Activated CD4-positive, CD25-positive, alpha-beta regulatory T cell treated with anti-CD3 and anti-CD28 coated beads, Interleukin-2, amount 50 U/mL, for 16 hours (primary cell): ENCODE results near the gene TRIM68.

Source experiments
- DNase-seq: peaks from one replicate; pipeline ENCODE4 v3.0.0-alpha.2; 2020; ENCODE audit warnings: low read depth, low spot score

Gene TRIM68

GRCh38 chr11:4606231-4607015 lies 1.6 kb downstream of the TRIM68 start:
- DNase-seq = no peak

DNA sequence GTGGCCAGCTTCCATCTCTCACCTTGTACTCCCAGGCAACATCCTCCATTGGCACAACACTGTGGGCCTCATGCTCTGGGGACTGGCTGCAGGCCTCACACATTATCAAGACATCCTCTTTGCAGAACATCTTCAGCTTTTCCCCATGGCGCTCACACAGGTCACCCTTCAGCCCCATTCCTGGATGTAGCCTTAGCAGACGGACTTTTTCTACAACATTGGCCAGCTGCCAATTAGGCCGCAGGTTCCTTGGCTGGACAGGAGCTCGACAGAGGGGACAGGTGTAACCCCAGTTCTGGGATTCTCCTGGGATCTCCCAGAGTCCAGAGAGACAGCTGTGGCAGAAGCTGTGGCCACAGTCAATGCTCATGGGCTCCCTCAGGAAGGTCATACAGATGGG lies 3.0 kb downstream of the TRIM68 start:
- no peak for DNase-seq

DNA sequence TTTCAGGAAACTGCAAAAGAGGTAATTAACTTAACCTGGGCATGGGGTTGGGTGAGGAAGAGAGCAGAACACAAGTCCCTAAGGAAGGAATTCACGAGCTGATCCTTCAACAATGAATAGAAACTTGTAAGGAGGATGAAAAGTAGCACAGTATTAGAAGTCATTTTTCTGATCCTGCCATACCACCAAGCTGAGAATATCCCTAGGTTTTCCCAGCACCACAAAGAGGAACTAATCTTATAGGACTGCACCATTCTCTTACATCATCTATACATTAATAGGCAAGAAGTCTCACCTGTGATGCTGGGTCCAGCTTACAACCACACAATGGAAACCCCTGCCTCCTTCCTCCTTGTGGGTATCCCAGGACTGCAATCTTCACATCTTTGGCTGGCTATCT lies 14.3 kb downstream of the TRIM68 start, which contains the start of gene OR52I1:
TSS of gene OR52I1 (plus strand) at position 301 of the 400 bp plus-strand sequence. CDS start at position 301, 0 bp downstream.
- DNase-seq = no peak

DNA sequence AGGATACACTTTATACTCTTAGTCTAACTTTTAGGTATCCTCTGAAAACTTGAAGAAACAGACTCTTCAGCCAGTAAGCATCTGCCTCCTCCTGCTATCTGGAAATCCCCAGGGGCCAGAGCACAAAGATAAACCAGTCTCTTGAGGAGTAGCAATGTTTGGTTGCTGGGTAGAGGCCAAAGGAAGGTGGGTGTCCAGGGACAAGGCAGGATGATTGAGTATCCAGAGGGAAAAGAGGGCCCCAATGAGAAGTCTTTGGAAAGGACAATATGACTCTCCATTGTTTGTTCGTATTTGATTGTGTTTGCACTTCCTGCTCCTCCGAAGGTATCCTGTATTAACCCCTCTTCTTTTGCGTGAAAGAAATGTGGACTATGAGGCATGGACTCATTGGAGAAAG lies 19.0 kb downstream of the TRIM68 start:
- DNase-seq = no peak

DNA sequence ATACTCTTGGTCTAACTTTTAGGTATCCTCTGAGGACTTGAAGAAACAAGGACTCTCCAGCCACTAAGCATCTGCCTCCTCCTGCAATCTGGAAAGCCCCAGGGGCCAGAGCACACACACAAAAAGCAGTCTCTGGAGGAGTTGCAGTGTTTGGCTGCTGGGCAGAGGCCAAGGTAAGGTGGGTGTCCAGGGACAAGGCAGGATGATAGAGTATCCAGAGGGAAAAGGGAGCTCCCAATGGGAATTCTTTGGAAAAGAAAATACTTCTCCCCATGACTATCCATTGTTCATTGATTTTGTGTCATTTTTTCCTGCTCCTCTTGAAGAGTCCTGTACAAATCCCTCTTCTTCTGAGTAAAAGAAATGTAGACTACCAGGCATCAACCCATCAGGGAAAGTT lies 26.6 kb downstream of the TRIM68 start, which contains the start of gene OR52I2:
TSS of gene OR52I2 (plus strand) at position 301 of the 400 bp plus-strand sequence.
- DNase-seq = no peak

DNA sequence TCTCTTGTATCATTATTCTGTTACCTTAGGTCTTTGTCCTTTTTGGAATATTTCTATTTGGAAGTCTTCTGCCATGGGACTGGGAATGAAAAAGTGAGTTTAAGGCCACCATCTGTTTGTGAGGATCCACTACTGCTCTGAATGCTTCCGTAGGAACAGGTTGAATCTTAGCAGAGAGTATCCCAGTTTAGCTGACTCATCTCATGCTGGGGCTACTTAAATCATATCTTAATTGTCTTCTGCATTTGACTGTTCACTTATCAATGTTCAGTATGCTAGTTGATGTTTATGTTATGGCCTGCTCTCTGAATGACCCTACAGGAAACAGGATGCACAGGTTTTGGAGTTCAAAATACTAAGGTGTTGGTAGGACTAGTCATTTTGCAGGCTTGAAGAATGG lies 27.9 kb downstream of the TRIM68 start:
- DNase-seq = no peak

DNA sequence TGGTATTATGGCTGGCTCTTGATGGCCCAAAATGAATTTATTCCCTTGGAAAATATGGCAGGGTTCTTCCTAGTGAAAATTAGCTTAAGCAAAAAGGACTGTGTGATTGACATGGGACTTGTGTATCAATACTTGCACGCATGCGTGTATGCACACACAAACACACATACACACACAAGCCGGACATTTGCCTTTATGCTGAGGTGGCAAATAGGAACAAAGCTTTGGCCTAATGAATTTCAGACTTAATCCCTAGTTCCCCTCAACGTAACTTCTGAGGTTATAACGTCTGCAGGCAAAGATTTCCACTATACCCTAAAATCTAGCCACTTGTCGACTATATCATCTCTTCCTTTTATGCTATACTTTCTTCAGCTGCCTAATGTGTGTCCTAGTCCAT lies 29.4 kb downstream of the TRIM68 start:
- no peak for DNase-seq

DNA sequence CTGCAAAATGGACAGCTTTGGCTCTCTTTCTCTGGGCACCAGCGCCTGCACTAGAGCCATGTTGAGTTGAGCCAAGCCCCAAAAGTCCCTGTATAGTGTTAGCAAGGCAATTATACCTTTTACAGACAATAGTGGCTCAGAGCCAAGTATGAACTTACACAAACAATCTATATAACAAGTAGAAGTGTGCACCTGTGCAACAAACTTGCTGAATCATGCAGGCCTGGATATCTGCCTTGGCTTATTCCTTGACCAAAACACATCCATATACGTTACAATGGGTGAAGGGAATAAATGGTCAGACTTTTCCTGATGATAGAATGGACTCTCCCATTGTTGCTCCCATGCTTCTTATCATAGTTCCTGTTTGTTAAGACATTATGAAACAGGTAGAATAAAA lies 30.3 kb downstream of the TRIM68 start:
- no peak for DNase-seq

DNA sequence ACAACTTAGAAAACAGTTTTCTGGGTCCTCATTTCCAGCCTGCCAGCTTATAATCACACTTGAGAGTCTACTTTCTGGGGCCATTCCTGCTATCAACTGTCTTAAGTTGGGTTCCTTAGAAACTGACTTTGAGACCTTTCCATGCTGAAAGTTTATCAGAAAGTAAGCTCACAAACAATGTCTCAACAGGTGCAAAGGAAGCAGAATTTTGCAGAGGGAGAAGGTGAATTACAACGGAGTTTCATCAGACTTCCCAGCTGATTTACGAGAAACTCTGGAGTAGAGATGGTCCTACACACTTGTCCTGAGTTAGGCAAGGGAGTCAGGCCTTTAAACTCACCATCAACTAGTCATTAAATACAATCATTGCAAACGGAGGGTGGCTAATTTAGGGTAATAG lies 31.2 kb downstream of the TRIM68 start:
- no peak for DNase-seq

- DNase-seq = no peak
Observed at GRCh38 chr11:4569075-4569474, 39.0 kb downstream of the TRIM68 start.

GRCh38 chr11:4565371-4565770 lies 42.7 kb downstream of the TRIM68 start:
- no peak for DNase-seq

- DNase-seq = no peak
Observed at GRCh38 chr11:4560467-4560866, 47.6 kb downstream of the TRIM68 start.

DNA sequence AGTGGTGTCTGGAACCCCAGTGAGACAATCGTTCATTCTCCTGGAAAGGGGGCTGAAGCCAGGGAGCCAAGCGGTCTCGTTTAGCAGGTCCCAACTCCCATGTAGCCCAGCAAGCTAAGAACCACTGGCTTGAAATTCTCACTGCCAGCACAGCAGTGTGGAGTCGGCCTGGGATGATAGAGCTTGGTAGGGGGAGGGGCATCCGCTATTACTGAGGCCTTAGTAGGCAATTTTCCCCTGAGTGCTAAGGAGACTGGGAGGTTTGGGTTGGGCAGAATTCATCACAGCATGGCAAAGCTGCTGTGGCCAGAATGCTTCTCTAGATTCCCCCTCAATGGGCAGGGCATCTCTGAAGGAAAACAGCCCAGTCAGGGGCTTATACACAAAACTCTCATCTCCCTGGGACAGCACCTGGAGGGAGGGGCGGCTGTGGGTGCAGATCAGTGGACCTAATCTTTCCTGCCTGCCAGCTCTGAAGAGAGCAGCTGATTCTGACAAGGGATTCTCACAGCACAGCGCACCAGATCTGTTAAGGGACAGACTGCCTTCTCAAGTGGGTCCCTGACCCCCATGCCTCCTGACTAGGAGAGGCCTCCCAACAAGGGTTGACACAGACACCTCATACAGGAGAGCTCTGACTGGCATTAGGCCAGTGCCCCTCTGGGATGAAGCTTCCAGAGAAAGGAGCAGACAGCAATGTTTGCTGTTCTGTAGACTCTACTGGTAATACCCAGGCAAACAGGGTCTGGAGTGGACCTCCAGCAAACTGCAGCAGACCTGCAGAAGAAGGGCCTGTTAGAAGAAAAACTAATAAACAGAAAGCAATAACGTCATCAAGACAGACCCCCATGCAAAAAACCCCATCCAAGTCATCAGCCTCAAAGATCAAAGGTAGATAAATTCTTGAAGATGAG lies 48.2 kb downstream of the TRIM68 start:
- DNase-seq = no peak

DNA sequence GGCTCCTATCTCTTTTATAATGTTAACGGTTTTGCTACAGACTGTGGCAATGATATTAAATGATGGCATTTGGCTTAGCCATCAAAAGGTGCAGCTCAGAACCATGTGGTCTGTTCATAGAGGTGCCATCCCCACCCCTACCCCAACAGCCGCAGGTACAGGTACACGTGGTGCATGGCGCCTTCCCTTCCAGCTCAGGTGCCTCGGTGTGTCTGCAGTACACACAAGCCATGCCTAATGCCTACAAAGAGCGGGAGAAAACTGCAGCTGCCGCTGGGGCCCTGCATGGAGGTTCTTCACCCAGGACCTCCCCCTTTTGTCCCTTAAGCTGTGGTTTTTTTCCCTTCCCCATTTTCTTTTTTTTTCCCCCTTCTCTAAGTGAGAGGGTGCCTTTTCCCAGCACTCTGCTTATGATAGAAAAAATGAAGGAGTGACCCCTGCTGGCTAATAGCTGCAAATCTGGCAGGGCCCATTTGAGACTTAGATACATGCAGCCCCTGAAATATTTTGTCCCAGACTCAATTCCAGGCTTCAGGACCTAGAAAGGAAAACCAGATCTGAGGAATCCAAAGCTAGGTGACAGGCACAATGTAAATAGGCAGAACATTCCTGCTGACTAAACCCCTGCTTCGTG lies 56.6 kb downstream of the TRIM68 start:
- DNase-seq = no peak
